Measurements from ENCODE around the gene PRKCE.
A peak's percentile ranks its signal among the peaks of the same experiment; 100 is the strongest.

PRKCE gene

GRCh38 chr2:46147626-46148368 is 496.3 kb downstream of the PRKCE start:
- DNase-seq (ENCODE audit: low read depth) = no peak

- DNase-seq (ENCODE audit: low read depth) = no peak
These were observed 496.9 kb downstream of the PRKCE start for GRCh38 chr2:46148369-46148736.

- DNase-seq (ENCODE audit: low read depth) = no peak
These were observed 499.0 kb downstream of the PRKCE start for GRCh38 chr2:46150445-46150955.

GRCh38 chr2:46151577-46151976 is 500.1 kb downstream of the PRKCE start:
- DNase-seq (ENCODE audit: low read depth) = no peak

GRCh38 chr2:46153996-46154753 is 502.7 kb downstream of the PRKCE start:
- no peak for DNase-seq (ENCODE audit: low read depth)

- no peak for DNase-seq (ENCODE audit: low read depth)
These were observed 505.8 kb downstream of the PRKCE start for GRCh38 chr2:46157072-46157965.

- DNase-seq (ENCODE audit: low read depth) = peak; percentile 83
These were observed 506.5 kb downstream of the PRKCE start for GRCh38 chr2:46157966-46158310.

GRCh38 chr2:46158661-46159060 is 507.2 kb downstream of the PRKCE start:
- no peak for DNase-seq (ENCODE audit: low read depth)

GRCh38 chr2:46160326-46160725 is 508.9 kb downstream of the PRKCE start:
- DNase-seq (ENCODE audit: low read depth) = no peak

GRCh38 chr2:46161315-46161714 is 509.8 kb downstream of the PRKCE start:
- DNase-seq (ENCODE audit: low read depth) = no peak

GRCh38 chr2:46161911-46162310 is 510.4 kb downstream of the PRKCE start:
- no peak for DNase-seq (ENCODE audit: low read depth)

GRCh38 chr2:46162329-46163097 is 511.0 kb downstream of the PRKCE start:
- peak; percentile 59 for DNase-seq (ENCODE audit: low read depth)

- DNase-seq (ENCODE audit: low read depth) = no peak
These were observed 511.6 kb downstream of the PRKCE start for GRCh38 chr2:46163098-46163430.

- DNase-seq (ENCODE audit: low read depth) = no peak
These were observed 512.5 kb downstream of the PRKCE start for GRCh38 chr2:46163804-46164528.

GRCh38 chr2:46164529-46165301 is 513.2 kb downstream of the PRKCE start:
- DNase-seq (ENCODE audit: low read depth) = peak; percentile 99

GRCh38 chr2:46165916-46166315 is 514.4 kb downstream of the PRKCE start:
- no peak for DNase-seq (ENCODE audit: low read depth)

GRCh38 chr2:46167406-46167805 is 515.9 kb downstream of the PRKCE start:
- peak; percentile 40 for DNase-seq (ENCODE audit: low read depth)

- no peak for DNase-seq (ENCODE audit: low read depth)
These were observed 516.4 kb downstream of the PRKCE start for GRCh38 chr2:46167924-46168323.

GRCh38 chr2:46169467-46169866 is 518.0 kb downstream of the PRKCE start:
- DNase-seq (ENCODE audit: low read depth) = no peak

- no peak for DNase-seq (ENCODE audit: low read depth)
These were observed 518.6 kb downstream of the PRKCE start for GRCh38 chr2:46170026-46170425.

All from amniotic epithelial cell (primary cell).